GM13976 (cell line): Measurements from ENCODE around the gene GAB1.

ENCODE experiments used
- DNase-seq: peaks from one replicate; pipeline ENCODE4 v3.0.0; 2012; ENCODE audit warnings: low spot score
- in situ Hi-C: fragments of 300-500 bp; cut with MboI; formaldehyde crosslinking; loops from one replicate; pipeline ENCODE4 v1.12.0; 2022; ENCODE audit warnings: low sequenced_read_pairs, mixed read lengths, inconsistent platforms; ENCODE audit not compliant: unreplicated experiment
- TF ChIP-seq, protein P1 (sequence below): IDR thresholded peaks from 2 replicates; pipeline ENCODE4 v1.5.1; 2012; ENCODE audit warnings: borderline replicate concordance, mild to moderate bottlenecking; ENCODE audit not compliant: insufficient read depth; ENCODE audit errors: extremely low read depth, missing control alignments, control extremely low read depth

The GAB1 gene

DNA sequence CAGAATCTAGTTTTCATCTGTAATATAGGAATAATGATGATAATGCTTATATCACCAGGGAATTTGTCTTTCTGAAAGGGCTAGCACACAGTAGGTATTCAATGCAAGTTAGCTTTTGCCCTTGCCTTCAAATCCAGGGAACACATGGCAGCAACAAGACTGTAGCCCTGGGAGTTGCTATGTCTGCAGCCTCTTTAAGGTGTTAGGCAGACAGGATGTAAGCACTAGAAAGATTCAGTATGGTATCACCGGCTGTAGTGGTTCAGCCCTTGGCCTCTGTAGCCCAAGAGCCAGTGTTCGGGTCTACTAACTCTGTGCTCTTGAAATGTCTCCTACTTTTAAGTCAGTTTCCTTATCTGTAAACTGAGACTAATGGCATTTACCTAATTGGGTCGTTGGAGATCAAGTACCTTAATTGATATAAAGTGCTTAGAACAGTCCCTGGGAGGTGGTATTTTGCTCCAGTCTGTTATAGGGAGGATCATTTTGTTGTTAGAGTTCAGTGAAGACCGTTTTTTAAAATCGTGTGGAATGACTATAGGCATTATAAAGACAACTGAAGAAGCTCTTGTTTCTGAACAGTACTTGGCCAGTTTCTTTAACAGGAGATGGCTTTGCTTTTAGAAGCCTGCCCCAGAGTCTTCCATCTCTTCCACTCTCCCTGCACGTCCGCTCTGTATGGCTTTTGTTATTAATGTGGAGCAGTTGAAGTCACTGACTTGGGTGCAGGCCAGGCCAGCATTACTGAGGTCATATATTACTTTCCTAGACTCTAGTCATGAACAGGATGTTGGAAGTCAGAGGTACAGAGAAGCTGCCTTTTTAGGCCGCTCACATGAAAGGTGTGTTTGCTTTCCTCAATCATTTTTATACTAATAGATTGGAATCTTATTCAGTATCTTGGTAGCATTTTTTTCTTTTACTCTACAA is 44.8 kb downstream of the GAB1 start:
- DNase-seq: no peak
- in situ Hi-C loops: no loop called here
- TF ChIP-seq, protein P1, sequence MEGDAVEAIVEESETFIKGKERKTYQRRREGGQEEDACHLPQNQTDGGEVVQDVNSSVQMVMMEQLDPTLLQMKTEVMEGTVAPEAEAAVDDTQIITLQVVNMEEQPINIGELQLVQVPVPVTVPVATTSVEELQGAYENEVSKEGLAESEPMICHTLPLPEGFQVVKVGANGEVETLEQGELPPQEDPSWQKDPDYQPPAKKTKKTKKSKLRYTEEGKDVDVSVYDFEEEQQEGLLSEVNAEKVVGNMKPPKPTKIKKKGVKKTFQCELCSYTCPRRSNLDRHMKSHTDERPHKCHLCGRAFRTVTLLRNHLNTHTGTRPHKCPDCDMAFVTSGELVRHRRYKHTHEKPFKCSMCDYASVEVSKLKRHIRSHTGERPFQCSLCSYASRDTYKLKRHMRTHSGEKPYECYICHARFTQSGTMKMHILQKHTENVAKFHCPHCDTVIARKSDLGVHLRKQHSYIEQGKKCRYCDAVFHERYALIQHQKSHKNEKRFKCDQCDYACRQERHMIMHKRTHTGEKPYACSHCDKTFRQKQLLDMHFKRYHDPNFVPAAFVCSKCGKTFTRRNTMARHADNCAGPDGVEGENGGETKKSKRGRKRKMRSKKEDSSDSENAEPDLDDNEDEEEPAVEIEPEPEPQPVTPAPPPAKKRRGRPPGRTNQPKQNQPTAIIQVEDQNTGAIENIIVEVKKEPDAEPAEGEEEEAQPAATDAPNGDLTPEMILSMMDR: no peak

DNA sequence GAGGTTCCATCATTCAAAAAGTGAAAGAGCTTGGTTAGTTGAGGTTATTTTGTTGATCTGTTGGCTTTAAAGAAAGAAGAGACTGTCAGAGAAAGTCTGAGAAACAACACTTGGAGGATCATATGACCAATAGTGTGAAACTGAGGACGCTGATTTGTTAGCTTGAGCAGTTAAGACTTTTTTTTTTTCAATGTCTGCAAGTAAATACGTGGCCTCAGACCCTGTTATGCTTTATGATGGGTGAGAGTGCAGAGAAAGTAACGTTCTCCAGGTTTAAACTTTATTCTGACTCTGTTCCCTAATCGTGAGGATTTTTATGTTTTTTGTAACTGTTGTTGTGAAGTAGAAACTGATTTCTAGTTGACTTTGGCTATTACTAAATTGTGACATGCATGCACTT is 45.9 kb downstream of the GAB1 start:
- TF ChIP-seq, protein P1: no peak
- in situ Hi-C loops: no loop called here

DNA sequence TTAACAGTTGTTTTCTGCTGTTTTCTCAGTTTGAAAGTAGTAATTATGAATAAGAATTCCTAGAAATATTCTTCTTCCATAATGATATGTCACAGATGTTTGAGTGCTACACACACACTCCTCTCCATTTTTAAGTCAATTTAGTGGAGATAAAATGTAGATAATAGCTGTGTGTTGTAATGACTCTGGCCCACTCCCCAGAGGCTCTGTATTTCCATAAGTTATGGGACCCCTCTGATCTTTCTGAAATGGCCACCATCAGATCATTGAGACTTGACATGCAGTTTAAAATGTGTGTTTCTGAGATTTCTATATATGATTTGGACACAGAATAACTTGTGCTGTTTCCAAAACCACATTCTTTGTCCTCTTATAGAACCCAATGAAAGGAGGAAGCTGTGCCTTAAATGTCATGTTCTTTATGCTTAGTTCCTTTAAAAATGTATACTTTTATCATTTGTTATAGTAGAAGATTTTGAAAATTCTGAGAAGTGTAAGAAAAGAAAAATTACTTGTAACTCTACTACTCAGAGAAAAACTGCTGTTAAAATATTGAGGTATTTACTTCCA is 46.4 kb downstream of the GAB1 start:
- DNase-seq: no peak
- TF ChIP-seq, protein P1: no peak
- in situ Hi-C loops: no loop called here

More for the DNA sequence above, 45.9 kb downstream of the GAB1 start:
- DNase-seq: no peak

DNA sequence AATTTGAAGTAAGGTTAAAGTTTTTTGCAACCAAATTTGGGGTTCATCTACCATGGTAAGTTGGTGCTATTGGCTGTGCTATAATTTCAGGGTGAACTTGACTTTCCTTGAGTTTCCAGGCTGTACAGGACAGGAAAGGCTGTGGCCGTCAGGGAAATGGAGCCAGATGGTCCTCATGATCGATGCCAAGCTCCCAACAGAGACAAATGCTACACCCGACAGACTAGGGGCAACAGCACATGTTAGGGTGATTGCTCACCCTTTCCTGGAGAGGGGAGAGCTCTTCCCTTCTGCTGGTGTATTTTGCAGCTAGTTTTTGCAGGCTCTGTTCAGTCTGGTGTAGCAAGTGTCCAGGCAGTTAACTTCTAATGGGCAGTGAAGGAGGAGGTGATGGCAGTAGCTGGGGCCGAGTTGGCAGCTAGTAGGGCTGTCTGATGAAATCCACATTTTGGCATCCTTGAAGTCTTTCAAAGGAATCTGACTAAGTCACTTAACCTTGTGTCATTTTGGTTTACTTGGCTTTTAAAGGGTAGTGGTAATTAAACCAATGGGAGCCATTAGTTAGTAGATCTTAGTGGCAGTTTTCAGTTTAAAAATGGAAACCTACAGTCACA is 47.8 kb downstream of the GAB1 start:
- in situ Hi-C loops: no loop called here
- TF ChIP-seq, protein P1: no peak
- no peak for DNase-seq

DNA sequence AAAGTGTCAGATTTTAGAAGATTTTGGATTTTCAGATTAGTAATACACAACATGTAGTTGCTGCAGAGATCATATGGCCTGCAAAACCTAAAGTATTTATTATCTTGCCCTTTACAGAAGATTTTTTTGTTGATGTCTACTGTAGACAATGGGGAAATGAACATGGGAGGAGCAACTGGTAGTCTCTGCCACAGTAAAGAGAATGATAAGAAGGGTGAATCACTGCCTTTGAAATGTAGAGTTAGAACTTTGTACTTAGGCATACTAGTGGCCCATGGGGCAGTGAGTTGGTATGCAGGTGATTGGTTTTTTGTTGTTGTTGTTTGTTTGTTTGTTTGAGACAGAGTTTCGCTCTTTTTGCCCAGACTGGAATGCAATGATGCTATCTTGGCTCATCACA is 50.1 kb downstream of the GAB1 start:
- in situ Hi-C loops: no loop called here
- DNase-seq: no peak
- TF ChIP-seq, protein P1: no peak

DNA sequence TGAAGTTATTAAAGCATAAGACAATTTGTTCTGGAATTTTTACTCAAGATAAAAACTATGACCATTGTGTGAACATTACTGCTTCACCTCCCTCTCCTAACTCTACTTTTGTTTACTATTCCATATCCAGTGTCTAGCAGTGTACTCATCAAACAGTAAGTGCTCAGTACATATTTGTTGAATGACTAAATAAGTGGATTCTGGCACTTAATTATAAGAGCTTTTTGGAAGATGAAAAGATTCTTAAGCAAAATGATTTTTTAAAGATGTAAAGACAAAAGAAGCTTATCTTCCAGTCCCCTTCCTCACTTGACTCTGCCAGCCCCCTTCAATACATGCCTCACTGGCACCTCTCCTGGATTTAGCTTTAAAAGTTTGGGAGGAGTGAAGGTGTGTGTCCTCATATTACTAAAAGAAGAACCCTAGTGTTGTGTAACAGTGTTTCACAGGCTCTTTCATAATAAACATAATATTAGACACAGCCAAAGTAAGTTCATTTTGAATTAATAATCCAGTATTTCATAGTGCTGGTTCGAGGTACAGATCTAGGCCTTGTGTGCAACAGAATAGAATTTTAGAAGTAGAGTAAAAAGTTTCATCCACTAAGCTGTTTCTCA is 53.0 kb downstream of the GAB1 start:
- DNase-seq: no peak
- TF ChIP-seq, protein P1: no peak

More for the DNA sequence above, 53.0 kb downstream of the GAB1 start:
- in situ Hi-C loops: no loop called here
